HEK293 (cell line): ENCODE measurements around the gene MARCO.
A peak's percentile ranks its signal among the peaks of the same experiment; 100 is the strongest.

Experiments used
- CTCF ChIA-PET: fragments of 350-600 bp; formaldehyde crosslinking; extraction: SDS; loops from one replicate; lab custom pipeline; 2021; ENCODE audit warnings: antibody characterized with exemption; lab: Yijun Ruan, JAX
- POLR2A ChIA-PET: fragments of 300-600 bp; formaldehyde crosslinking; extraction: SDS; loops from one replicate; lab custom pipeline; 2020; ENCODE audit warnings: antibody characterized with exemption, inconsistent platforms; lab: Yijun Ruan, JAX
- H3K27ac ChIP-seq: fragments of 200-500 bp; sonication (Bioruptor generic); 2 replicates; pipeline ENCODE4 v1.5.1; 2014; ENCODE audit warnings: low read depth, low read length, control low read depth, inconsistent platforms; ENCODE audit errors: extremely low read depth
- H3K36me3 ChIP-seq, 2 experiments: fragments of 200-500 bp in 1 of 2; sonication (Bioruptor generic) in 1 of 2; 1 replicate in 1 of 2; 2 replicates in 1 of 2; pipeline ENCODE4 v1.5.1; 2014 to 2017; ENCODE audit warnings: inconsistent platforms in 2 of 2, low read length in 2 of 2; ENCODE audit not compliant: control insufficient read depth in 2 of 2, insufficient read depth in 1 of 2
- H3K4me1 ChIP-seq: fragments of 200-500 bp; sonication (Bioruptor generic); 2 replicates; pipeline ENCODE4 v1.5.1; 2014; ENCODE audit warnings: mild to moderate bottlenecking, low read length, inconsistent platforms; ENCODE audit not compliant: control insufficient read depth, insufficient read depth
- H3K4me3 ChIP-seq: 2 replicates; pipeline ENCODE4 v1.5.1; 2011; ENCODE audit warnings: low read depth, mild to moderate bottlenecking, control low read depth, low read length, moderate library complexity
- H3K9me3 ChIP-seq: fragments of 200-500 bp; sonication (Bioruptor generic); 2 replicates; pipeline ENCODE4 v1.5.1; 2014; ENCODE audit warnings: low read depth, low read length, inconsistent platforms; ENCODE audit not compliant: control insufficient read depth, insufficient read depth
- KLF7 ChIP-seq: fragments of 450-650 bp; formaldehyde crosslinking; IDR thresholded peaks from 2 replicates; pipeline ENCODE4 v1.5.1; 2016; ENCODE audit warnings: missing biosample characterization, missing genetic modification characterization, borderline replicate concordance
- RBAK ChIP-seq: fragments of 450-650 bp; formaldehyde crosslinking; IDR thresholded peaks from 2 replicates; pipeline ENCODE4 v1.5.1; 2016; ENCODE audit warnings: missing biosample characterization, missing genetic modification characterization
- SETDB1 ChIP-seq: IDR thresholded peaks from one replicate; pipeline ENCODE4 v1.6.1; 2017; ENCODE audit warnings: mild to moderate bottlenecking, low read length, moderate library complexity, mixed read lengths; ENCODE audit not compliant: insufficient read length
- SP7 ChIP-seq: fragments of 450-650 bp; formaldehyde crosslinking; IDR thresholded peaks from 2 replicates; pipeline ENCODE4 v1.5.1; 2016; ENCODE audit warnings: missing biosample characterization, missing genetic modification characterization
- ZFP69B ChIP-seq: fragments of 450-650 bp; formaldehyde crosslinking; IDR thresholded peaks from 2 replicates; pipeline ENCODE4 v1.5.1; 2016; ENCODE audit warnings: missing biosample characterization, missing genetic modification characterization
- ZNF2 ChIP-seq: fragments of 450-650 bp; formaldehyde crosslinking; IDR thresholded peaks from 2 replicates; pipeline ENCODE4 v1.5.1; 2016; ENCODE audit warnings: missing biosample characterization, missing genetic modification characterization
- ZNF23 ChIP-seq: fragments of 450-650 bp; formaldehyde crosslinking; IDR thresholded peaks from 2 replicates; pipeline ENCODE4 v1.5.1; 2016; ENCODE audit warnings: missing biosample characterization, missing genetic modification characterization, borderline replicate concordance
- ZNF324 ChIP-seq: fragments of 450-650 bp; formaldehyde crosslinking; IDR thresholded peaks from 2 replicates; pipeline ENCODE4 v1.5.1; 2016; ENCODE audit warnings: missing biosample characterization, missing genetic modification characterization
- ZNF510 ChIP-seq: fragments of 450-650 bp; formaldehyde crosslinking; IDR thresholded peaks from 2 replicates; pipeline ENCODE4 v1.5.1; 2018; ENCODE audit warnings: mild to moderate bottlenecking, missing genetic modification characterization, missing biosample characterization; ENCODE audit not compliant: insufficient replicate concordance
- ZNF529 ChIP-seq: fragments of 450-650 bp; formaldehyde crosslinking; IDR thresholded peaks from 2 replicates; pipeline ENCODE4 v1.5.1; 2017; ENCODE audit warnings: missing genetic modification characterization, missing biosample characterization; ENCODE audit not compliant: insufficient replicate concordance
- ZNF558 ChIP-seq: fragments of 450-650 bp; formaldehyde crosslinking; IDR thresholded peaks from 2 replicates; pipeline ENCODE4 v1.5.1; 2016; ENCODE audit warnings: missing biosample characterization, missing genetic modification characterization
- ZNF561 ChIP-seq: fragments of 450-650 bp; IDR thresholded peaks from 2 replicates; pipeline ENCODE4 v1.5.1; 2018; ENCODE audit warnings: missing biosample characterization, missing genetic modification characterization, borderline replicate concordance
- ZNF600 ChIP-seq: fragments of 450-650 bp; formaldehyde crosslinking; IDR thresholded peaks from 2 replicates; pipeline ENCODE4 v1.5.1; 2016; ENCODE audit warnings: missing biosample characterization, missing genetic modification characterization
- ZNF768 ChIP-seq: fragments of 450-650 bp; formaldehyde crosslinking; IDR thresholded peaks from 2 replicates; pipeline ENCODE4 v1.5.1; 2018; ENCODE audit warnings: missing biosample characterization, mild to moderate bottlenecking, missing genetic modification characterization
- ZNF777 ChIP-seq: fragments of 450-650 bp; formaldehyde crosslinking; IDR thresholded peaks from 2 replicates; pipeline ENCODE4 v1.5.1; 2017; ENCODE audit warnings: missing biosample characterization, missing genetic modification characterization, borderline replicate concordance
- TF ChIP-seq, protein P1 (sequence below): fragments of 450-650 bp; formaldehyde crosslinking; IDR thresholded peaks from 2 replicates; pipeline ENCODE4 v1.5.1; 2016; ENCODE audit warnings: missing biosample characterization, missing genetic modification characterization, low read depth
- TF ChIP-seq, protein P2 (sequence below): IDR thresholded peaks from 2 replicates; pipeline ENCODE4 v1.6.1; 2011; ENCODE audit warnings: mild to moderate bottlenecking, low read depth, low read length, borderline replicate concordance

MARCO gene

DNA sequence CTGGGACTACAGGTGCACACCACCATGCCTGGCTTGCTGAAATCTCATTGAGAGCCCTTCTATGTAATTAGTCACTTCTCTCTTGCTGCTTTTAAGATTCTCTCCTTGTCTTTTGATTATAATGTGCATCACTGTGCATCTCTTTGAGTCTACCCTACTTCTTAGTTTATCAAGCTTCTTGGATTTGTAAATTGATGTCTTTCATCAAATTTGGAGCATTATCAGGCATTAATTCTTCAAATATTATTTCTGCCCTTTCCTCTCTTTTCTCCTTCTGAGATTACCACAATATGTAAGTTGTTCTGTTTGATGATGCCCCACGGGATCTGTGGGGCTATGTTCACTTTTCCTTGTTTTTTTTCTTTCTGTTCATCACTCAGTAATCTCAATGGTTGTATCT lies 9.0 kb upstream of the MARCO start:
- no peaks in the 10 kb centered on the region for H3K4me1 ChIP-seq
- no peaks in the 10 kb centered on the region for H3K36me3 ChIP-seq
- no peak overlapping the region for H3K27ac ChIP-seq
- H3K9me3 ChIP-seq: 0 out of 2 replicates have a peak, but pooled peaks cover 3% of the 10 kb centered on the region
- H3K4me3 ChIP-seq: no peak overlapping the region
- TF ChIP-seq ZNF558 (tag by site-specific recombination) (peak; percentile 92), KLF7 (no peak)
- CTCF ChIA-PET: interaction anchor here (0.6 kb wide), 1 partner anchor 447 kb away, joined by 4 read pairs; no protein-coding TSS in a partner anchor
- POLR2A ChIA-PET: no interaction called here

DNA sequence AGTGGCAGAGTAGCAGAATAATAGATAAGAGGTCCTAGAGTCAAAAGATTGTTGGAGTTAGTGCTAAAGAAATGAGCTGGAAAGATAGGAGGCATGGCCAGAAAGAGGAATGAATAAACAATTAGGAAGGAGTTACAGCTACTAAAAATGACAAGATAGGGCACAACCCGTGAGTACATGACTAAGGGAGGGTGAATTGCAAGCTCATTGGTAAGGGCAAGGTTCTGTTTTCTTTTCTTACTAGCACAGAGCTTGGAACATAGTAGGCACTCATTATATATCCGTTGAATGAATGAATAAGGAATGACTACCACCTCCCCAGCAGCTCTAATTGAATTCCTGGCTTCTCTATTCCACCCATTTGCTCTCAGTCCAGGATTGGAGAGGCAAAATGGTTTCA lies 5.7 kb upstream of the MARCO start:
- Histone ChIP-seq H3K36me3 (no peaks in the 10 kb centered on the region), H3K4me1 (no peaks in the 10 kb centered on the region), H3K4me3 (no peak overlapping the region), H3K9me3 (0 out of 2 replicates have a peak, but pooled peaks cover 3% of the 10 kb centered on the region), H3K27ac (no peak overlapping the region)
- CTCF ChIA-PET: interaction anchor here (0.5 kb wide), 1 partner anchor 908 kb away, joined by 4 read pairs; no protein-coding TSS in a partner anchor
- POLR2A ChIA-PET: no interaction called here
- TF ChIP-seq ZNF600: no peak
- TF ChIP-seq ZNF324 (tag by site-specific recombination): no peak
- TF ChIP-seq ZNF529 (tag by site-specific recombination): no peak
- TF ChIP-seq ZNF510: no peak
- TF ChIP-seq SETDB1: no peak
- TF ChIP-seq, protein P1, sequence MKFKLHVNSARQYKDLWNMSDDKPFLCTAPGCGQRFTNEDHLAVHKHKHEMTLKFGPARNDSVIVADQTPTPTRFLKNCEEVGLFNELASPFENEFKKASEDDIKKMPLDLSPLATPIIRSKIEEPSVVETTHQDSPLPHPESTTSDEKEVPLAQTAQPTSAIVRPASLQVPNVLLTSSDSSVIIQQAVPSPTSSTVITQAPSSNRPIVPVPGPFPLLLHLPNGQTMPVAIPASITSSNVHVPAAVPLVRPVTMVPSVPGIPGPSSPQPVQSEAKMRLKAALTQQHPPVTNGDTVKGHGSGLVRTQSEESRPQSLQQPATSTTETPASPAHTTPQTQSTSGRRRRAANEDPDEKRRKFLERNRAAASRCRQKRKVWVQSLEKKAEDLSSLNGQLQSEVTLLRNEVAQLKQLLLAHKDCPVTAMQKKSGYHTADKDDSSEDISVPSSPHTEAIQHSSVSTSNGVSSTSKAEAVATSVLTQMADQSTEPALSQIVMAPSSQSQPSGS (tag by site-specific recombination): no peak
- TF ChIP-seq ZFP69B (tag by site-specific recombination): no peak
- no peak for TF ChIP-seq ZNF2 (tag by site-specific recombination)
- TF ChIP-seq, protein P2, sequence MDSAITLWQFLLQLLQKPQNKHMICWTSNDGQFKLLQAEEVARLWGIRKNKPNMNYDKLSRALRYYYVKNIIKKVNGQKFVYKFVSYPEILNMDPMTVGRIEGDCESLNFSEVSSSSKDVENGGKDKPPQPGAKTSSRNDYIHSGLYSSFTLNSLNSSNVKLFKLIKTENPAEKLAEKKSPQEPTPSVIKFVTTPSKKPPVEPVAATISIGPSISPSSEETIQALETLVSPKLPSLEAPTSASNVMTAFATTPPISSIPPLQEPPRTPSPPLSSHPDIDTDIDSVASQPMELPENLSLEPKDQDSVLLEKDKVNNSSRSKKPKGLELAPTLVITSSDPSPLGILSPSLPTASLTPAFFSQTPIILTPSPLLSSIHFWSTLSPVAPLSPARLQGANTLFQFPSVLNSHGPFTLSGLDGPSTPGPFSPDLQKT: no peak
- no peak for TF ChIP-seq SP7 (tag by site-specific recombination)
- TF ChIP-seq ZNF23 (tag by site-specific recombination): no peak
- no peak for TF ChIP-seq ZNF768 (tag by site-specific recombination)

DNA sequence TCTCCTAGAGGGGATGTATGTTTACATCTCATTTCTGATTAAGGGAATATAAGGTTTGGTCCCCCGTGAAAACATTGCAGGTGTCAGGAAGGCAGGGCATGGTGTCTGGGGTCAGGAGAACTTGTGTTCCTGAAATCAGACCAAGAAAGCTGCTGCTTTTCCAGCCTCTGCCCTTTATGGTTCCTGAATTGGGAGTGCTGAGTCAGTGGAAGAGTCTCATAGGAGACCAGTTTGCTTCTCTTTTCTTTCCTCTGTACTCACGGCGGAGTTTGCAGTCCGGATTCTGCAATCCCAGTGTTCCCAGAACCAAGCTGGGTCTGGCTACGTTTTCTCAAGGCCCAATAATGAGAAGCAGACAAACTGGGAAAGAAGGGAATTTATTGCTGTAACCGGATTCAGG lies 5.1 kb upstream of the MARCO start:
- H3K9me3 ChIP-seq: 0 out of 2 replicates have a peak, but pooled peaks cover 3% of the 10 kb centered on the region
- no peaks in the 10 kb centered on the region for H3K36me3 ChIP-seq
- ChIA-PET POLR2A (no interaction called here), CTCF (interaction anchor here (1.1 kb wide), 1 partner anchor 54 kb away, joined by 4 read pairs; no protein-coding TSS in a partner anchor)
- no peak overlapping the region for H3K4me3 ChIP-seq
- TF ChIP-seq ZNF561: no peak
- H3K27ac ChIP-seq: no peak overlapping the region
- no peaks in the 10 kb centered on the region for H3K4me1 ChIP-seq

DNA sequence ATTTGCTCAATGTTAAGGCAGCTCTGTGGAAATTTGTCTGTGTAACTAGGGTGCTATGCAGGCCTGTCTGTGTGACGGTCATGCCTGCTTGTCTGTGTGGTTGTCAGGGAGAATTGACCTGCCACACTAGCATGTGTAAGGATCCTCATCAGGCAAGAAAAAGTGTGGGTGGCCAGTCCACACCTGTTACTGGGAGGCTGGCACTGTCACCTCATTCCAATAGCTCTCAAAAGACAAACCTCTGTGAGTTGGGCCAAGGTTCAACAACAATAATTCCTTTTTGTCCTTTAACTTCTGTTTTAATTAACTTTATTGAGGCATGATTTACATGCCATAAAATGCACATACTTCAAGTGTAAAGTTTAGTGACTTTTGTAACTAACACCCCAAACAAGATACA lies 4.2 kb upstream of the MARCO start:
- H3K9me3 ChIP-seq: no peaks in the 10 kb centered on the region
- no peak overlapping the region for H3K4me3 ChIP-seq
- CTCF ChIA-PET: interaction anchor here (1.1 kb wide), 1 partner anchor 55 kb away, joined by 4 read pairs; no protein-coding TSS in a partner anchor
- POLR2A ChIA-PET: no interaction called here
- no peak overlapping the region for H3K27ac ChIP-seq
- H3K4me1 ChIP-seq: no peaks in the 10 kb centered on the region
- TF ChIP-seq RBAK (tag by site-specific recombination) (no peak), ZNF529 (tag by site-specific recombination) (no peak), ZNF777 (tag by site-specific recombination) (no peak)
- H3K36me3 ChIP-seq: no peaks in the 10 kb centered on the region
